HepG2 (cell line): Measurements from ENCODE around the gene THADA. TPM values are rescaled to one million over a fixed set of nuclear protein-coding genes. Genes with fewer than 3 reads are reported as not detected.
A peak's percentile ranks its signal among the peaks of the same experiment; 100 is the strongest.

Experiments used
- CHCHD3 ChIP-seq: sonication (generic); formaldehyde crosslinking; IDR thresholded peaks from 2 replicates; pipeline ENCODE4 v1.8.0; 2022; ENCODE audit warnings: mild to moderate bottlenecking, missing genetic modification reagents, moderate library complexity
- ISL2 ChIP-seq: sonication (generic); formaldehyde crosslinking; IDR thresholded peaks from 2 replicates; pipeline ENCODE4 v1.5.0; 2020; ENCODE audit warnings: missing genetic modification reagents
- ISX ChIP-seq: sonication (generic); formaldehyde crosslinking; conservative IDR thresholded peaks from 2 replicates; pipeline ENCODE4 v1.5.0; 2020; ENCODE audit warnings: missing genetic modification reagents
- KAT8 ChIP-seq: IDR thresholded peaks from 2 replicates; pipeline ENCODE4 v1.6.1; 2016; ENCODE audit warnings: missing genetic modification reagents, missing compliant biosample characterization
- KLF15 ChIP-seq: sonication (generic); formaldehyde crosslinking; IDR thresholded peaks from 2 replicates; pipeline ENCODE4 v1.8.1; 2023; ENCODE audit warnings: borderline replicate concordance, mild to moderate bottlenecking, inconsistent platforms, missing genetic modification reagents, mixed read lengths
- KLF6 ChIP-seq: IDR thresholded peaks from 2 replicates; pipeline ENCODE4 v1.8.0; 2016; ENCODE audit warnings: missing biosample characterization, missing genetic modification reagents
- POLR2AphosphoS2 ChIP-seq: IDR thresholded peaks from 2 replicates; pipeline ENCODE4 v1.6.1; 2011; ENCODE audit warnings: low read depth, low read length, improper control_type of control experiment
- RAD21 ChIP-seq: fragments of 450-650 bp; formaldehyde crosslinking; IDR thresholded peaks from 2 replicates; pipeline ENCODE4 v1.5.0; 2020; ENCODE audit warnings: mild to moderate bottlenecking
- SMARCE1 ChIP-seq: fragments of 450-650 bp; IDR thresholded peaks from 2 replicates; pipeline ENCODE4 v1.6.1; 2017; ENCODE audit warnings: borderline replicate concordance
- TBX2 ChIP-seq: sonication (generic); formaldehyde crosslinking; IDR thresholded peaks from 2 replicates; pipeline ENCODE4 v1.5.0; 2020; ENCODE audit warnings: missing genetic modification reagents, mild to moderate bottlenecking, borderline replicate concordance
- ZBTB38 ChIP-seq: sonication (generic); formaldehyde crosslinking; IDR thresholded peaks from 2 replicates; pipeline ENCODE4 v1.5.1; 2020; ENCODE audit warnings: mild to moderate bottlenecking, missing genetic modification reagents
- ZFP36 ChIP-seq: fragments of 150-350 bp; IDR thresholded peaks from 2 replicates; pipeline ENCODE4 v1.6.1; 2018; ENCODE audit warnings: borderline replicate concordance, low read length, low read depth; ENCODE audit not compliant: partially characterized antibody
- ZFP37 ChIP-seq: sonication (generic); formaldehyde crosslinking; IDR thresholded peaks from 2 replicates; pipeline ENCODE4 v1.4.0; 2020; ENCODE audit warnings: missing genetic modification reagents, borderline replicate concordance
- ZFX ChIP-seq: sonication (generic); formaldehyde crosslinking; IDR thresholded peaks from 2 replicates; pipeline ENCODE4 v1.4.0; 2020; ENCODE audit warnings: mild to moderate bottlenecking, low read depth, missing genetic modification reagents, moderate library complexity
- ZNF232 ChIP-seq: sonication (generic); formaldehyde crosslinking; IDR thresholded peaks from 2 replicates; pipeline ENCODE4 v1.4.0; 2020; ENCODE audit warnings: missing genetic modification reagents, borderline replicate concordance
- ZNF570 ChIP-seq: sonication (generic); formaldehyde crosslinking; IDR thresholded peaks from 2 replicates; pipeline ENCODE4 v1.4.0; 2020; ENCODE audit warnings: mild to moderate bottlenecking, missing genetic modification reagents, borderline replicate concordance
- polyA plus RNA-seq, 8 experiments: library from polyadenylated mRNA; depleted of rRNA in 3 of 8; stranded (reverse) in 7 of 8; unstranded in 1 of 8; fragments of >200 nt; fragmentation: Illumina TruSeq in 4 of 8; extraction: Trizol in 4 of 8; gene quantifications; 2 replicates each; pipeline versions ENCODE4 v1.2.1 to v1.2.3, GENCODE V29; 2011 to 2016; ENCODE audit warnings: low read depth in 4 of 8, missing spikeins in 1 of 8, mixed read lengths in 1 of 8; ENCODE audit not compliant: insufficient read depth in 1 of 8
- total RNA-seq, 5 experiments: library from RNA; depleted of rRNA; stranded (reverse); fragments of >200 nt; fragmentation: Illumina TruSeq; extraction: Trizol; gene quantifications; 2 replicates each; pipeline ENCODE4 v1.2.3, GENCODE V29; 2016; ENCODE audit warnings: low read depth in 1 of 5
- TF ChIP-seq, protein P1 (sequence below): sonication (generic); formaldehyde crosslinking; IDR thresholded peaks from 2 replicates; pipeline ENCODE4 v1.4.0; 2020; ENCODE audit warnings: missing genetic modification reagents, borderline replicate concordance
- TF ChIP-seq, protein P2 (sequence below): sonication (generic); formaldehyde crosslinking; IDR thresholded peaks from 2 replicates; pipeline ENCODE4 v1.8.0; 2023; ENCODE audit warnings: mild to moderate bottlenecking, missing genetic modification reagents
- TF ChIP-seq, protein P3 (sequence below): sonication (generic); formaldehyde crosslinking; IDR thresholded peaks from 2 replicates; pipeline ENCODE4 v1.5.1; 2020; ENCODE audit warnings: missing genetic modification reagents, mild to moderate bottlenecking, borderline replicate concordance
- TF ChIP-seq, protein P4 (sequence below): sonication (generic); formaldehyde crosslinking; IDR thresholded peaks from 2 replicates; pipeline ENCODE4 v1.5.0; 2020; ENCODE audit warnings: mild to moderate bottlenecking, low read depth, missing genetic modification reagents, borderline replicate concordance
- TF ChIP-seq, protein P5 (sequence below): sonication (generic); formaldehyde crosslinking; IDR thresholded peaks from 2 replicates; pipeline ENCODE4 v1.4.0; 2020; ENCODE audit warnings: missing genetic modification reagents

The THADA gene
- total and polyA plus RNA-seq, 2 of the 13 experiments (the other 11 are each of a cell fraction or from before 2014, with no cell fraction given) = 12.7 to 21.7 TPM

DNA sequence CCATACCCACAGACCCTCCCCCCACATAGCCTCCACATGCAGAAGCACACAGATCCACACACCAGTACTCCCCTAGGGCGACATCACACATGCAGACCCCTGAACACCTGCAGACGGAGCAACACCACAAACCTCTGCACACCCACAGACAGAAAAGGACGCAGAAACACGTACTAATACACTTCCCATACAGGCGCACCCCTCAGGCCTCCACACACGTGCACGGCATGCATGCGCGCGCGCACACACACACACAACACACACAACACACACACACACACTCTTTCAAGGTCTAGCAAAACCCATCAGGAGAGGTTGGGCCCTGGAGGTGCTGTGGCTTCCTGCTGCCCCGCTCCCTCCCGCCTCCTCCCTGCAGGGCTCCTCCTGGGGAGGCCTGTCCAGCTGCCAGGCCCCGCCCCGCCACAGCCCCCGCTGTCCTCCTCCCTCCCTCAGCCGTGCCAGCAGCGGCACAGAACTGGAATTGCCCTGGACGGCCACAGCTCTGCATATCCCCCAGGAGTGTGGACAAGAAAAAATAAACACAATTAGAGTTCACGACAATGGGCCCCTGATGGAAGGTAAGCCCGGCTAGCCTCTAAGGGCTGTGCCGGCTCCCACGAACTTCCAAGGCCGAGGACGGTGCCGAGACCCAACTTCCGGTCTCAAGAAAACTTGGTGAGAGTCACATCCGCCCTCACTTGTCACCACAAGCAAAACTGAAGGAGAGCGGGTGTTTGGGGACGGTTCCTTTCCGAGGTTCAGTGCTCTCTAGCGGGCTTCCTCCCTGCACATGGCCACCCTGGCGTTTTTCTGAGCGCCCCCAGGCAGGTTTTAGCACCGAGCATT is 376.2 kb downstream of the THADA start (continued):
- TF ChIP-seq TBX2 (CRISPR knock-in tag) (peak; percentile 86), CHCHD3 (CRISPR knock-in tag) (peak; percentile 73), ZNF232 (CRISPR knock-in tag) (peak; percentile 74; the same call in 1 of the 2 replicates), RAD21 (no peak), ZNF570 (CRISPR knock-in tag) (no peak), ZFX (peak; percentile 93), ZBTB38 (CRISPR knock-in tag) (peak; percentile 50; the same call in 1 of the 2 replicates), KAT8 (CRISPR knock-in tag) (peak; percentile 87), ISL2 (peak; percentile 62), POLR2AphosphoS2 (no peak), KLF15 (CRISPR knock-in tag) (peak; percentile 69; the same call in 1 of the 2 replicates), ZFP36 (no peak), ZFP37 (CRISPR knock-in tag) (peak; percentile 25; the same call in 1 of the 2 replicates), ISX (CRISPR knock-in tag) (0 out of 2 replicates have a peak, but pooled peaks have one; percentile 65), KLF6 (CRISPR knock-in tag) (peak; percentile 85), SMARCE1 (no peak)
- TF ChIP-seq, protein P1, sequence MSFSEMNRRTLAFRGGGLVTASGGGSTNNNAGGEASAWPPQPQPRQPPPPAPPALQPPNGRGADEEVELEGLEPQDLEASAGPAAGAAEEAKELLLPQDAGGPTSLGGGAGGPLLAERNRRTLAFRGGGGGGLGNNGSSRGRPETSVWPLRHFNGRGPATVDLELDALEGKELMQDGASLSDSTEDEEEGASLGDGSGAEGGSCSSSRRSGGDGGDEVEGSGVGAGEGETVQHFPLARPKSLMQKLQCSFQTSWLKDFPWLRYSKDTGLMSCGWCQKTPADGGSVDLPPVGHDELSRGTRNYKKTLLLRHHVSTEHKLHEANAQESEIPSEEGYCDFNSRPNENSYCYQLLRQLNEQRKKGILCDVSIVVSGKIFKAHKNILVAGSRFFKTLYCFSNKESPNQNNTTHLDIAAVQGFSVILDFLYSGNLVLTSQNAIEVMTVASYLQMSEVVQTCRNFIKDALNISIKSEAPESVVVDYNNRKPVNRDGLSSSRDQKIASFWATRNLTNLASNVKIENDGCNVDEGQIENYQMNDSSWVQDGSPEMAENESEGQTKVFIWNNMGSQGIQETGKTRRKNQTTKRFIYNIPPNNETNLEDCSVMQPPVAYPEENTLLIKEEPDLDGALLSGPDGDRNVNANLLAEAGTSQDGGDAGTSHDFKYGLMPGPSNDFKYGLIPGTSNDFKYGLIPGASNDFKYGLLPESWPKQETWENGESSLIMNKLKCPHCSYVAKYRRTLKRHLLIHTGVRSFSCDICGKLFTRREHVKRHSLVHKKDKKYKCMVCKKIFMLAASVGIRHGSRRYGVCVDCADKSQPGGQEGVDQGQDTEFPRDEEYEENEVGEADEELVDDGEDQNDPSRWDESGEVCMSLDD (CRISPR knock-in tag) = peak; percentile 19; the same call in 1 of the 2 replicates
- TF ChIP-seq, protein P2, sequence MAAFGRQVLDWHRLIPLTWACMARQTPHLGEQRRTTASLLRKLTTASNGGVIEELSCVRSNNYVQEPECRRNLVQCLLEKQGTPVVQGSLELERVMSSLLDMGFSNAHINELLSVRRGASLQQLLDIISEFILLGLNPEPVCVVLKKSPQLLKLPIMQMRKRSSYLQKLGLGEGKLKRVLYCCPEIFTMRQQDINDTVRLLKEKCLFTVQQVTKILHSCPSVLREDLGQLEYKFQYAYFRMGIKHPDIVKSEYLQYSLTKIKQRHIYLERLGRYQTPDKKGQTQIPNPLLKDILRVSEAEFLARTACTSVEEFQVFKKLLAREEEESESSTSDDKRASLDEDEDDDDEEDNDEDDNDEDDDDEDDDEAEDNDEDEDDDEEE (CRISPR knock-in tag) = peak; percentile 97; the same call in 1 of the 2 replicates
- TF ChIP-seq, protein P3, sequence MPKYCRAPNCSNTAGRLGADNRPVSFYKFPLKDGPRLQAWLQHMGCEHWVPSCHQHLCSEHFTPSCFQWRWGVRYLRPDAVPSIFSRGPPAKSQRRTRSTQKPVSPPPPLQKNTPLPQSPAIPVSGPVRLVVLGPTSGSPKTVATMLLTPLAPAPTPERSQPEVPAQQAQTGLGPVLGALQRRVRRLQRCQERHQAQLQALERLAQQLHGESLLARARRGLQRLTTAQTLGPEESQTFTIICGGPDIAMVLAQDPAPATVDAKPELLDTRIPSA = no peak
- TF ChIP-seq, protein P4, sequence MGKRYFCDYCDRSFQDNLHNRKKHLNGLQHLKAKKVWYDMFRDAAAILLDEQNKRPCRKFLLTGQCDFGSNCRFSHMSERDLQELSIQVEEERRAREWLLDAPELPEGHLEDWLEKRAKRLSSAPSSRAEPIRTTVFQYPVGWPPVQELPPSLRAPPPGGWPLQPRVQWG (CRISPR knock-in tag) = no peak
- TF ChIP-seq, protein P5, sequence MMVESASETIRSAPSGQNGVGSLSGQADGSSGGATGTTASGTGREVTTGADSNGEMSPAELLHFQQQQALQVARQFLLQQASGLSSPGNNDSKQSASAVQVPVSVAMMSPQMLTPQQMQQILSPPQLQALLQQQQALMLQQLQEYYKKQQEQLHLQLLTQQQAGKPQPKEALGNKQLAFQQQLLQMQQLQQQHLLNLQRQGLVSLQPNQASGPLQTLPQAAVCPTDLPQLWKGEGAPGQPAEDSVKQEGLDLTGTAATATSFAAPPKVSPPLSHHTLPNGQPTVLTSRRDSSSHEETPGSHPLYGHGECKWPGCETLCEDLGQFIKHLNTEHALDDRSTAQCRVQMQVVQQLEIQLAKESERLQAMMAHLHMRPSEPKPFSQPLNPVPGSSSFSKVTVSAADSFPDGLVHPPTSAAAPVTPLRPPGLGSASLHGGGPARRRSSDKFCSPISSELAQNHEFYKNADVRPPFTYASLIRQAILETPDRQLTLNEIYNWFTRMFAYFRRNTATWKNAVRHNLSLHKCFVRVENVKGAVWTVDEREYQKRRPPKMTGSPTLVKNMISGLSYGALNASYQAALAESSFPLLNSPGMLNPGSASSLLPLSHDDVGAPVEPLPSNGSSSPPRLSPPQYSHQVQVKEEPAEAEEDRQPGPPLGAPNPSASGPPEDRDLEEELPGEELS (CRISPR knock-in tag) = peak; percentile 18; the same call in 1 of the 2 replicates
